Measurements from ENCODE around the gene AP4S1.
"Not testable (repeated sequence)": the region's sequence is repeated elsewhere in the genome, so short reads cannot be mapped to it uniquely, and the experiment has no call there.

AP4S1 gene

DNA sequence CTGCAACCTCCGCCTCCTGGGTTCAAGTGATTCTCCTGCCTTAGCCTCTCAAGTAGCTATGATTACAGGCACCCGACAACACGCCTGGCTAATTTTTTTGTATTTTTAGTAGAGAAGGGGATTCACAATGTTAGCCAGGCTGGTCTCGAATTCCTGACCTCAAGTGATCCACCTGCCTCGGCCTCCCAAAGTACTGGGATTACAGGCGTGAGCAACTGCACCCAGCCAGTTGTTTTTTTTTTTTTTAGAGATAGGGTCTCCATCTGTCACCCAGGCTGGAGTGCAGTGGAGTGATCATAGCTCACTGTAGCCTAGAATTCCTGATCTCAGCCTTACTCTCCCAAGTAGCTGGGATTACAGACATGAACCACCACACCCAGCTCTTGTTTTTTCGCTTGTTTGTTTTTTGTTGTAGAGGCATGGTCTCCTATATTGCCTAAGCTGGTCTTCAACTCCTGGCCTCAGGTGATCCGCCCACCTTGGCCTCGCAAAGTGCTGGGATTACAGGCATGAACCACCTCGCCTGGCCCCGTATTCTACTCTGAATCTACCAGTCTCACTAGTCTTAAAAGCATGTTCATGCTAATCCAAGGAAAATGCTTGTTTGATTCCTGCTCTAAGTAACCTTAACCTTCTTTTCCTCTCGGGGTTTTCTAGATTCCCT, 32.4 kb downstream of the AP4S1 start:
- no peak for DNase-seq (ENCODE audit: insufficient read length, low spot score)
- TF ChIP-seq, protein P1, sequence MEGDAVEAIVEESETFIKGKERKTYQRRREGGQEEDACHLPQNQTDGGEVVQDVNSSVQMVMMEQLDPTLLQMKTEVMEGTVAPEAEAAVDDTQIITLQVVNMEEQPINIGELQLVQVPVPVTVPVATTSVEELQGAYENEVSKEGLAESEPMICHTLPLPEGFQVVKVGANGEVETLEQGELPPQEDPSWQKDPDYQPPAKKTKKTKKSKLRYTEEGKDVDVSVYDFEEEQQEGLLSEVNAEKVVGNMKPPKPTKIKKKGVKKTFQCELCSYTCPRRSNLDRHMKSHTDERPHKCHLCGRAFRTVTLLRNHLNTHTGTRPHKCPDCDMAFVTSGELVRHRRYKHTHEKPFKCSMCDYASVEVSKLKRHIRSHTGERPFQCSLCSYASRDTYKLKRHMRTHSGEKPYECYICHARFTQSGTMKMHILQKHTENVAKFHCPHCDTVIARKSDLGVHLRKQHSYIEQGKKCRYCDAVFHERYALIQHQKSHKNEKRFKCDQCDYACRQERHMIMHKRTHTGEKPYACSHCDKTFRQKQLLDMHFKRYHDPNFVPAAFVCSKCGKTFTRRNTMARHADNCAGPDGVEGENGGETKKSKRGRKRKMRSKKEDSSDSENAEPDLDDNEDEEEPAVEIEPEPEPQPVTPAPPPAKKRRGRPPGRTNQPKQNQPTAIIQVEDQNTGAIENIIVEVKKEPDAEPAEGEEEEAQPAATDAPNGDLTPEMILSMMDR (IDR thresholded peaks at IDR 0.05; ENCODE audit: insufficient read depth, missing control alignments): no peak
- FAIRE-seq: no peak

DNA sequence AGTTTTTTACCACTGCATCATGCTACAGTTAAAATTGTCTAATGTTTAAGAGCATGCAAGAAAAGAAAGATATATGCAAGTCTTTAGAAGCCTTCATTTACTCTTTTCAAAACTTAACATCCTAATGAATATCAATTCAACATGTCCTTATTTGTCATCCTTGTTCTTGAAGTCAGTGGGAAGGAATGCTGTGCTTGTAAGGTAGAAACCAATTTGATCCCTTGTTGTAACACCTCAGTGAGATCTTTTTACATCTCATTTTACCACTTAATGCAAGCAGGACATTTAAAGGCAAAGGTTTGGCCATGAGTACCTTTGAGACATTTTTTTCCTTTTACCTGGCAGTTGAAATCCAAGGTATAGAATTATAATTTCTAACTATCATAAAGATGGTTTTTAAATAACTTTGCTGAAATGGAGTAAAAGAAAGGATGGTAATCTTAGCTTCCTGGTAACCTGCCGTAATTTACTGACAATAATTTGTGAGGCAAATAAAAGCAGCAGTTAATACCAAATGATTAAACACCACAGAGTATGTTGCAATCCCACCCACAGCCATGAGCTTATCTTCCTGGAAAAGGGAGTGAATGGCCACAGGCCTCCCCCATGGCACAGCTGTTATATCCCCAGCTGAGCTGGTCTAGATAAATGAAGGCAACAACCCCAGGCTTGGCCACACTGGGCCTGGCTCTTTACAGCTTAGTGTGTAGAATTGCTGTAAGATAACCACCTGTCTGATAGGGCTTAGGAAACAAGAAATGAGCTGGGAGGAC, 33.9 kb downstream of the AP4S1 start:
- no peak for FAIRE-seq
- DNase-seq (ENCODE audit: insufficient read length, low spot score): no peak
- TF ChIP-seq, protein P1 (IDR thresholded peaks at IDR 0.05; ENCODE audit: insufficient read depth, missing control alignments): no peak

DNA sequence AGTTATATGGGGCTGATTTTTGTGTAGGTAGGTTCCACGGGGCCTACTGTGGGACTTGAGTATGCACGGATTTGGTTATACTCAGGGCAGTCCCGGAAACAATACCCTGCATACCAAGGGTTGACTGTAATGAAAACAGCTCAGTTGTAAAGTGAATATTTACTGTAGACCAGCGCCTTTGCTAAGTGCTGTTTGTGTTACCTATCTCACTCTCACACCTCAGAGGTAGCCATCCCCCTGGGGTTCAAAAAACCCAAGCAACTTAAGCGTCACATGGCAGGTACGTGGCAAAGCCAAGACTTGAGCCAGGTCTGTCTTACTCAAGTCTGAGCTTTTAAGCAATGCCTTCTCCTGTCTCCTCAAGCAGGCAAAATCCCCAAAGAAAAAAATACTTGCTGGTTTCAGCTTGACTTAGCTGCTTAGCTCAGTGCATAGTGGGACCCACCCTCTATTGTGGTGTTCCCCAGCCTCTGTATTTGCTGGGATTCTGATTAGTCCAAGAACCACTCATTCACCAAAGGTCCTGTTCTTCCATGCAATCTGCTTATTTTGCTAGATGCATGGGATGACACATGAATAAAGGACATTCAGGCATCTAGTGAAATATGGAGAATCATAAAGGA, 34.9 kb downstream of the AP4S1 start:
- FAIRE-seq (no peak), DNase-seq (ENCODE audit: insufficient read length, low spot score) (no peak)
- TF ChIP-seq, protein P1 (IDR thresholded peaks at IDR 0.05; ENCODE audit: insufficient read depth, missing control alignments): no peak

DNA sequence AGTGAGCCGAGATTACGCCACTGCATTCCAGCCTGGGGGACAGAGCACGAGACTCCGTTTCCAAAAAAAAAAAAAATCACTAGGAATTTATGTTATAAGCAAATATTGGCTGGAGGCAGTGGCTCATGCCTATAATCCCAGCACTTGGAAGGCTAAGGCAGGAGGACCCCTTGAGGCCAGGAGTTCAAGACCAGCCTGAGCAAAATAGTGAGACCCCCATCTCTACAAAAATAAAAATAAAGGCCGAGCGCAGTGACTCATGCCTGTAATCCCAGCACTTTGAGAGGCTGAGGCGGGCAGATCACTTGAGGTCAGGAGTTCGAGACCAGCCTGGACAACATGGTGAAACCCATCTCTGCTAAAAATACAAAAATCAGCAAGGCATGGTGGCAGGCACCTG, 37.5 kb downstream of the AP4S1 start:
- not testable (repeated sequence) for DNase-seq (ENCODE audit: insufficient read length, low spot score); FAIRE-seq

DNA sequence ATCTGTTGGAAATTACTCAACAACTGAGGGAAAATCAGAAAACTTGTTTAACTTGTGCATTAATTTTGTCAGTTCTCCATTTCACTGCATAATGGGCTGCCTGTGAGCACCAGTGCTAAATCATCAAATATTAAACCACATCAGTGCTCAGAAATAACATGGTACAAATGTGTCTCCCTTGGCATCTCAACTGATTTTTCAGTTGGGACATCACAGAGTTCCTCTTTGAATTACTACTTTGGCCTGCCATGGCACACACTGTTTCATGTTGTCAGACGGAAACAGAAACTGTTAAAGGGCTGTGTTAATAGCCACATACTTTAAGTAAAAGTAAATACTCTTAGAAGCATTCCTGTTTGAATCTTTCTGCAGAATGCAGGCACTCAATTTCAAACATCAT, 42.8 kb downstream of the AP4S1 start:
- TF ChIP-seq, protein P1 (IDR thresholded peaks at IDR 0.05; ENCODE audit: insufficient read depth, missing control alignments): no peak
- no peak for DNase-seq (ENCODE audit: insufficient read length, low spot score)
- FAIRE-seq: no peak

DNA sequence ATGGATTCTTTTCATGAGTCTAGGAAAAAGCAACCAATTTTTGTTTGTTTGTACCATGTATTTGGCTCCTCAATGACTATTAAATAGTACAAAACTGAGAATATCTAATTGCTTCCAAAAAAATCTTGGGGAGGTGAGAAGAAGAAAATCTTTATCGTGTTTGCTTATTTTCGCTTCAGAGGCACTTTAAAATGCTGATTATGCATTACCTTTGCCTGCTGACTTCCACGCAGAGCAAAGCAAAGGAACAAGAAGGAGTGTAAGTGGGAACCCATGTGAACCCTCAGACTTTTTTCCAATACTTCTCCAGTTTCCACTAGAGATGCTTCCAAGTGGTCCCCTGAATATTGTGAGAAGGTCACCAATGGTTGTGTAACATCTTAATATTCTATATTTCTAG, 43.9 kb downstream of the AP4S1 start:
- TF ChIP-seq, protein P1 (IDR thresholded peaks at IDR 0.05; ENCODE audit: insufficient read depth, missing control alignments): no peak
- FAIRE-seq (no peak), DNase-seq (ENCODE audit: insufficient read length, low spot score) (no peak)

DNA sequence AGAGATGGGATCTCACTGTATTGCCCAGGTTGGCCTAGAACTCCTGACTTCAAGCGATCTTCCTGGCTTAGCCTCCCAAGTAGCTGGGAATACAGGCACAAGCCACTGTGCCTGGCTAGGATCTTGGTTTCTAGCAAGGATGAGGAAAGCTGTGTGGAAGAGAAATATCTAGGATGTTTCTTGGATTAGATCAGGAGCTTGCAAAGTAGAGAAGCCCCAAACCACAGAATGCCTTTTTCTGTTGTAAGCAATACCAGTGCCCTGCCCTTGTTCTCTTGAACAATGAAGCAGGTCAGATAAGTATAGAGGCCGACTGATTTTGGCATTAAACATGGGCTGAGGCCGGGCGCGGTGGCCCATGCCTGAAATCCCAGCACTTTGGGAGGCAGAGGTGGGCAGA, 45.0 kb downstream of the AP4S1 start:
- DNase-seq (ENCODE audit: insufficient read length, low spot score): no peak

More for the DNA sequence above, 45.0 kb downstream of the AP4S1 start:
- TF ChIP-seq, protein P1 (IDR thresholded peaks at IDR 0.05; ENCODE audit: insufficient read depth, missing control alignments): no peak
- no peak for FAIRE-seq

All from D721Med (cell line).